ENCODE results near the gene HK3.

The HK3 gene

DNA sequence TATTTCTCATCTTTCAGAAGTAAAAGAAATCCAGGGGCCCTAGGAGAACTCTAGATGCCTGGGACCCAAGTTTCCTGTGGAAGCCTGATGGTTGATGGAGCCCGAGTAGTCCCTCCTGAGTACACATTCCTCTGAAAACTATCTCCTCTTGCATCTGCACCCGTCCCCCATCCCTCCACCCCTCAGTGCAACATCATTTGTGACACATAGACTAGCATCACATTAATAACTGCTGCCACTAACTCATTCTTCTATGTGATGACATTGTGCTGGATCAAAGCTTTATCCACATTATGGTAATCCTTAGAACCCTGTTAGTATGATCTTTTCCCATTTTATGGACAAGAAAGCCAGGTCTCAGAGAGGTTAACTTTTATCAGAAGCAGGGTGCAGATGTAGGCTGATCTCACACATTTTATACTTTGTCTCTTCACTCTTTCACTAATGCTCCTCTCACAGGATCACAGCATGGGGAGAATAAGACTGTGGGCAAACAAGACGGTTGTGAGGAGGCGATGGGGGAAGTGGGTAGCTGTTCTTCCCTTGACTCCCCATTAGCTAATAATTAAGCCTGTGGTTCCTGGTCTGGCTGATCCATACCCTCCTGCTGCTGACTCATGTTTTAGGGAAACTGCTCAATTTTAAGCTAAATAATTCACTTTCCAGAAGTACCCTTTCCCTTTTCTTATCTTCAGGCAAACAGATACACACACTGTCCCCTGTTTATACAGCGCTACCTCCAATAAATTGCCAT, 3.9 kb upstream of the HK3 start:
- Histone ChIP-seq H3K36me3 (peaks cover 50% of the 10 kb centered on the region), H3K4me3 (ENCODE audit: low read depth in 1 of 2, low read length in 1 of 2) (no peak overlapping the region), H3K27ac (peak overlapping the region; percentile 88)

DNA sequence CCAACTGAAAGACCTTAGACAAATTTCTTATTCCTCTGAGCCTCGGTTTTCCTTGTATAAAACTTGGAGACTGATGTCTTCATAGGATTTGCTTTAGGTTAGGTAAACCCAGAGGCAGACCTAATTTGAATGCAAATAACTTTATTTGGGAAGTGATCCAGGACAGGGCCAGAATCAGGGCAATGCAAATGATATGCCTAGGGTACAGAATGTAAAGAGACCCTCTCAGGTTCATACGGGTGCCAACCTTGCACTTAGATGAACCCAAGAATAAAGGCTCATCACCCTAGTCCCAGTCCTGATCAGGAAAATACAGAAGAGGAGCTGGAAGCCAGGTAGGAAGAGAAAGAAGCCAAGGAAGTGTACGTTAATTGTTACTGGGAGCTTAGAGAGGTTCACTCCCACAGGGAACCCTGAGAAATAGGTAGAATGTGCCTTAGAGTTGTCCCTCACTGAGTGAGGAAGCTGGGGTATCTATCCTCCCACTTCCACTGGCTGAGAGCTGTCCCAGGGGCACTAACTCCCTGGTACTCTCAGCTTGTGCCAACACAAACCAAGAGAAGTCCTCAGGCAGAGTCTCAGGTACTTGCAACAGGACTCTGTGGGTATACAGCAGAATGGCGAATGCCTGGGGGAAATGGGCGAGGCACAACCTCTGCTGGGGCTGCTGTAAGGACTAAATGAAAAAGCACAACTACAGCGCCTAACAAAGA, 3.1 kb upstream of the HK3 start:
- TF ChIP-seq CTCF (IDR thresholded peaks at IDR 0.05) = no peak
- H3K36me3 ChIP-seq = peaks cover 42% of the 10 kb centered on the region
- no peaks in the 10 kb centered on the region for H3K9me3 ChIP-seq
- no peaks in the 10 kb centered on the region for H3K27me3 ChIP-seq
- H3K27ac ChIP-seq = peak overlapping the region; percentile 88
- peak overlapping the region in 1 of 2 experiments; percentile 24 for H3K4me3 ChIP-seq (ENCODE audit: low read depth in 1 of 2, low read length in 1 of 2)
- H3K4me1 ChIP-seq (ENCODE audit: control insufficient read depth in 1 of 2, insufficient read depth in 1 of 2, low read depth in 1 of 2, low read length in 1 of 2) = peaks cover 68 to 69% of the 10 kb centered on the region in 2 experiments

More for the DNA sequence above, 3.9 kb upstream of the HK3 start:
- Histone ChIP-seq H3K27me3 (no peaks in the 10 kb centered on the region), H3K4me1 (ENCODE audit: control insufficient read depth in 1 of 2, insufficient read depth in 1 of 2, low read depth in 1 of 2, low read length in 1 of 2) (peaks cover 62 to 66% of the 10 kb centered on the region in 2 experiments), H3K9me3 (no peaks in the 10 kb centered on the region)
- no peak for TF ChIP-seq CTCF (IDR thresholded peaks at IDR 0.05)

- Histone ChIP-seq H3K9me3 (no peaks in the 10 kb centered on the region), H3K4me3 (ENCODE audit: low read depth in 1 of 2, low read length in 1 of 2) (peak overlapping the region; percentile 9 to 24), H3K27ac (peak overlapping the region; percentile 88), H3K27me3 (no peaks in the 10 kb centered on the region), H3K4me1 (ENCODE audit: control insufficient read depth in 1 of 2, insufficient read depth in 1 of 2, low read depth in 1 of 2, low read length in 1 of 2) (peaks cover 76% of the 10 kb centered on the region in 2 experiments), H3K36me3 (peaks cover 34% of the 10 kb centered on the region)
- TF ChIP-seq CTCF (IDR thresholded peaks at IDR 0.05) = no peak
Observed at GRCh38 chr5:176901260-176902101, 2.3 kb upstream of the HK3 start.

DNA sequence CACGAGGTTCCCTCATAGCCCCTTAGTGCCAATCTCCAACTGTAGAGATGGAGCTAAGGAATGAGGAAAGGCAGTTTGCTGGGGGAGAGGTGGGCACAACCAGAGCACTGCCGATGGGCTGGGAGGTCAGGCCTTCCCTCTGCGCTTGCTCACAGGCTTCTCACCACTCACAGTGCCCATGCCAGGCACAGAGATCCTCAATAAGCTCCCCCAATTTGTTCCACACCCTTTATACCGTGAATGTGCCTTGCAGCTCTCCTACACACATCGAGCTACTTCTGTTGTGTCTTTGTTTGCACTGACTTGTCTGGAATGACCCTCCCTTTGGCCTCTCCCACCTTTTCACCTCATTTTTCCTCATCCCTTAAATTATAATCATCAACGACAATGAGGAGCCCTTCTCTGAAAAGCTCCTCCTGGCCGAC, 1.6 kb upstream of the HK3 start:
- Histone ChIP-seq H3K9me3 (no peaks in the 10 kb centered on the region), H3K36me3 (peaks cover 27% of the 10 kb centered on the region)
- TF ChIP-seq CTCF (IDR thresholded peaks at IDR 0.05) = no peak

More for the DNA sequence above, 1.6 kb upstream of the HK3 start:
- Histone ChIP-seq H3K4me1 (ENCODE audit: control insufficient read depth in 1 of 2, insufficient read depth in 1 of 2, low read depth in 1 of 2, low read length in 1 of 2) (peaks cover 83% of the 10 kb centered on the region in 2 experiments), H3K27me3 (no peaks in the 10 kb centered on the region), H3K27ac (peak overlapping the region; percentile 88), H3K4me3 (ENCODE audit: low read depth in 1 of 2, low read length in 1 of 2) (peak overlapping the region; percentile 24 to 87)
